KBM-7 (cell line): Measurements from ENCODE around the gene CDKL2.

Experiments
- DNase-seq: peaks from one replicate; pipeline ENCODE4 v3.0.0-alpha.2; 2015
- in situ Hi-C: fragments of 300-500 bp; cut with MboI; formaldehyde crosslinking; loops from 2 replicates; pipeline ENCODE4 v1.14.3; 2020; ENCODE audit warnings: low sequenced_read_pairs, low pct_unique_long_range_greater_than_20kb, mixed read lengths

CDKL2 gene

DNA sequence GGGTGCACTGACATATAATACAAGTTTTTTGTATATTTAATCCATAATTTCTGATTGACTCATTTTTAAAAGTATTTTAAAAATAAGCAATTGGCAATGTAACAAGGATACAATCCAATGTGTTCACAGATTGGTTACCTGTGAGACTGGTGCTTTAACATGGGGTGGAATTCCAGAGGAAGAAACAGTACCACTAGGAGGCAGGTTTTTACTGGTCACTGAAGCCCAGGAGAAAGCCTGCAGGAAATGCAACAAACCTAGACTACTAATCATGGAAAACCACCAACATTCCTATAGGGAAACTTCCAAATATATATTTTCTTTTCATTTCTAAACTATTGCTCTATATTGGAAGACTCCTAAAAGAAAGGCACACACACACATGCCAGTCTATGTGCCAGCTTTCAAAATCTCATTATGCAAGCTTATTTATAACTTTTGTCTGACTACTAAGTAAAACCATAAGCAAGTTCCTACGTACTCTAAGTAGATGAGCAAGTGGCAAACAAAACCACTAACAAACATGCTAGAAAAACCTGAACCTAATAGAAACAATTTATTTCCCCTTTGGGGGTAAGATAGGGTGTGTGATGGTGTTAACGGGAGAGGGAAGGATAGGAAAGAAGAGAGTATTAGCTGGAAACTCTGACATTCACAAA lies 23.6 kb upstream of the CDKL2 start:
- in situ Hi-C loops, result no loop called here
- peak; percentile 28 for DNase-seq

DNA sequence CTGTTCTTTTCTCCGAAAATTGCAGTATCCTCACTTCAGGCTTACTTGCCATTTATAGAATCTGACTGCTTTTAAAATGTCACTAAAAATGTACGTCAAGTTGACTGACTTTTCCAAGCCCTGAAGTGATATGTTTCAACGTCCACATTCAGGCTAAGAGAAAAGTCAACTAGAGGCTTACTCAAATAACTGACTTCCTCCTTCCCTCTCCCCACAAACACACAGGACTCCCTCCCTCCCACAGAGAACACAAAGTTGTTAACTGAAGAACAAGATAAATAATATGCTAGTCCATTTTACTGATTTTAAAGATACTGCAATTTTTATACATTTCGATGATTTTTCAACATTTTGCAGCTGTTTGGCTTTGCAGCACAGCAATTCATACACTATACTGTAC lies 13.8 kb upstream of the CDKL2 start:
- peak; percentile 51 for DNase-seq
- in situ Hi-C loops, result no loop called here

GRCh38 chr4:75643651-75644050 lies 13.3 kb upstream of the CDKL2 start:
- no peak for DNase-seq
- in situ Hi-C loops, result no loop called here

GRCh38 chr4:75639124-75639695 lies 8.9 kb upstream of the CDKL2 start:
- DNase-seq, result no peak
- in situ Hi-C loops, result no loop called here

DNA sequence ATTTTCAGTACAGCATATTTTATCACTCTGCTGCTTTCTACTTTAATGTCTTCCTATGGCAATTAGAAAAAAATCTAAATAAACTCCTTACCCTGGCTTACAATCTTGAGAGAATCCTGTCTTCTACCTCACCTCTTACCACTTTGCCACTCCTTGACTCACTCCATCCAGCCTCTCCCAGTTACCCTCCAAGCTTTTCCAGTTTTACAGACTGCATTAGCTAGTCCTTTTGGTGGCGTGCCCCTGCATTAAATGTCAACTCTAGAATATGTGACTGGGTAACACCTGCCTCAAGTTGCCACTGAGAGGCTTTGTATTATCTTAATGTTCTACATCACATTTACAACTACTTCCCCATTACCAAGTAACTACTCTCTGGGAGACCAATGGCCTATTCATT lies 7.5 kb upstream of the CDKL2 start:
- in situ Hi-C loops, result no loop called here
- no peak for DNase-seq

- in situ Hi-C loops, result no loop called here
- no peak for DNase-seq
Measured at GRCh38 chr4:75637176-75637575, 6.8 kb upstream of the CDKL2 start.

GRCh38 chr4:75634951-75635350 lies 4.6 kb upstream of the CDKL2 start:
- no peak for DNase-seq
- in situ Hi-C loops, result no loop called here

DNA sequence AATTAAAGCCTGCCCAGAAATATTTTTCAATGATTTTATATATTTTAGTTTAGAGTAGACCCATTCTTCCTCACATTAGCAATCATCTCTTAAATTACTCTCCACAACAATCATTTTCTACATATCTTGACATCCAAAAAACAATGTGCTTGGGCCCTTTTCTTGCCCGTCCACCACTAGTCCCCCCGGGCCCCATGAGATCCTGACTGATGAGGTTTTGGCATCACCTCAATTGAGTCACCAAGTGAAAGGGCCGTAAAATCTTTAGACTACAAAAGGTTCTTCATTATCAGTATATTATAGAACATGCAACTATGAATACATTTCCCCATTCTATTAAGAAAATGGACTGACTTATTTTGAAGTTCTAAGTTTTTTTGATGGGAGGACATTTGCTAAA lies 4.0 kb upstream of the CDKL2 start:
- DNase-seq, result no peak
- in situ Hi-C loops, result no loop called here

DNA sequence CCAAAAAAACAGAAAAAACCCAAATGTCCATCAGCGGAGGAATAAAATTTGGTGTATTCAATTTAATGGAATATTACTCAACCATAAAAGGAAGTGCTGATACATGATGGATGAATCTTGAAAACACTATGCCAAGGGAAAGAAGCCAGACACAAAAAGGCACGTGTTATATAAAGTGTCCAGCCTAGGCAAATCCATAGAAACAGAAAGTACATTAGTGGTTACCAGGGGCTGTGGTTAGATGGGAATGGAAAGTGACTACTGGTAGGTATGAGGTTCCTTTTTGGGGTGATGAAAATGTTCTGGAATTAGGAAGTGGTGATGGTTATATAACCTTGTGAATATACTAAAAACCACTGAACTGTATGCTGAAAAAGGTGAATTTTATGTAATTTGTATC lies 3.5 kb upstream of the CDKL2 start:
- in situ Hi-C loops, result no loop called here
- peak; percentile 31 for DNase-seq

DNA sequence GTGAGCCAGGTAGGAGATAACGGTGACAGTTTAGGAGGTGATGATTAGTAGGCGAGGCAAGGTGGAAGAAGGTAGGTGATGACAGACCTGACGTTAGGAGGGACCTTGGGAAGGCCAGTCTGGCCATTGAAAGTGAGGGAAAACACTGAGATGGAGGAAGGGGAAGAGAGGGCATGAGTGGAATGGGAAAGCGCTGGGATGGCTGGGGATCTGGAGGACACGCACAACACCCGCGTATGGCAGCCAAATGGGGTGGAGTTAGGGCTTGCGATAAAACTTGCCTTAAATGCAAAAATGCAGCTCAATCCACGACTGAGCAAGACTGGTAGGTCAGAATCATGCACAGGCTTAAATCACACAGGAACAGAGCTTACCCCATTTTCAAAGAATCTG lies 605 bp upstream of the CDKL2 start:
- no peak for DNase-seq
- in situ Hi-C loops, result no loop called here

- in situ Hi-C loops, result no loop called here
- no peak for DNase-seq
Measured at GRCh38 chr4:75629239-75629638, 1.1 kb downstream of the CDKL2 start.

DNA sequence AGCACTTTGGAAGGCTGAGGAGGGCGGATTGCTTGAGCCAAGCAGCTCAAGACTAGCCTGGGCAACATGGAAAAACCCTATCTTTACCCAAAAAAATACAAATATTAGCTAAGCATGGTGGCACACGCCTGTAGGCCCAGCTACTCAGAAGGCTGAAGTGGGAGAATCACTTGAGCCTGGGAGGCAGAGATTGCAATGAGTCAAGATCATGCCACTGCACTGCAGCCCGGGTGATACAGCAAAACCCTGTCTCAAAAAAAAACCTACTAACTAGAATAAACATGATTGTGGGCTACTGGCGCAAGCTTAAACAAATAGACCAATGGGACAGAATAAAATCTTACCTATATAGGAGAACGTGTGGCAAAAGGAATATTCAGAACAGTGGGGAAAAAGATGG lies 7.3 kb downstream of the CDKL2 start:
- in situ Hi-C loops, result no loop called here
- DNase-seq, result no peak

GRCh38 chr4:75621715-75622114 lies 8.6 kb downstream of the CDKL2 start:
- in situ Hi-C loops, result no loop called here
- no peak for DNase-seq

DNA sequence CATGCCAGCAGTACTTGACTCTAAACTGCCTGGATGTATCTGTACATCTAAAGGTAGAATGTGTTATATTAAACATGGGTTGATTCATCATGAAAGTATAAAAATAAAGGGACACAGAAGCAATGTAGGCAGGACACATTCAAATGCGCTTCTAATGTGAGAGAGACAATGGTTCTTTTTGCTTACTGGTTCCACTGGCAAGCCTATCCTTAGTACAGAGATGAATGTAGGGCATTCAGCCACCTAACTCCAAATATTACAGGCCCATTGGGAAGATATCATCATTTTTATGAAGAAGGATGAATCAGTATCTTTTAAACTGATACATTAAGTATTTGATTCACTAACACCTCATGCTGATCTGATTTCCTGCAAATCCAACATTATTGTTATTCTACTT lies 18.0 kb downstream of the CDKL2 start:
- in situ Hi-C loops, result no loop called here
- DNase-seq, result no peak

GRCh38 chr4:75605928-75606327 lies 24.4 kb downstream of the CDKL2 start:
- no peak for DNase-seq

DNA sequence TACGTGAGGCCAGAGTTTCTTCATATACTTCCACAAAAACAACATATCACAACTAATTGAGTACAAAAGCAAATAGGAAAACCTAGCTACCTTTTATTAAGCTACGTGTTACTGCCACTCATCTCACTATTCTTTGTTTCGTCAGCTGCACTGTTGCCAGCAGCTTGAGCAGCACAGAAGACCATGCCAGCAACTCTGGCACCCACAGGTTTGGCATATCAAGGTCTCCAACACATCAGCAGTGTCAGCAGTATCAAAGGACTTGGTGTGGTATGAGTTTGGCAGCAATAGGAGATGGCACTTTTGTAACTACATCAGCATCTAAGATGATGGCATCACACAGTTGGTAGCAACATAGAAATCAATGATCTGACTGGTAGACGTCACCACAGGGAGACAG lies 30.7 kb downstream of the CDKL2 start:
- DNase-seq, result no peak
- in situ Hi-C loops, result no loop called here

More at GRCh38 chr4:75605928-75606327, 24.4 kb downstream of the CDKL2 start:
- in situ Hi-C loops, result no loop called here

DNA sequence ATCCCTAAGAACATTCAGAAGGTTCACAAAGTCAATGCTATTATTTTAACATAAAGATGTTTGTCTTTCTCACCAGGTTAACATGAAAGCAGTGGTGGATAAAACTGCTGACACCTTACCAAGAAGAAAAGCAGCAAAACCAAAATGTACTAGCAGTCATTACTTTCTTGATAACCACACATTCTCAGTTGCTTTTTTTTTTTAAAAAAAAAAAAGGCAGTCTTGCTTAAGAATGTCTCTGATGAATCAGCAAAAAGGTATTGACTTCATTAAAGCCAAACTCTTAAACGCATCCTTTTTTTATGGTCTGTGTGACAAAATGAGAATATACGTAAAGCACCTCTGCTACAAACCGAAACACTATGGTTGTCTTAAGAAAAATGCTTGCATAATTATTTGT lies 31.9 kb downstream of the CDKL2 start:
- DNase-seq, result no peak
- in situ Hi-C loops, result no loop called here

- in situ Hi-C loops, result no loop called here
Measured at GRCh38 chr4:75596061-75596460, 34.3 kb downstream of the CDKL2 start.

GRCh38 chr4:75593393-75593792 lies 36.9 kb downstream of the CDKL2 start:
- in situ Hi-C loops, result no loop called here
- no peak for DNase-seq

More at GRCh38 chr4:75596061-75596460, 34.3 kb downstream of the CDKL2 start:
- no peak for DNase-seq

GRCh38 chr4:75584067-75584466 lies 46.3 kb downstream of the CDKL2 start:
- no peak for DNase-seq
- in situ Hi-C loops, result no loop called here

- DNase-seq, result no peak
- in situ Hi-C loops, result no loop called here
Measured at GRCh38 chr4:75567725-75568124, 62.6 kb downstream of the CDKL2 start.
